ENCODE data around the gene POR.

DNA sequence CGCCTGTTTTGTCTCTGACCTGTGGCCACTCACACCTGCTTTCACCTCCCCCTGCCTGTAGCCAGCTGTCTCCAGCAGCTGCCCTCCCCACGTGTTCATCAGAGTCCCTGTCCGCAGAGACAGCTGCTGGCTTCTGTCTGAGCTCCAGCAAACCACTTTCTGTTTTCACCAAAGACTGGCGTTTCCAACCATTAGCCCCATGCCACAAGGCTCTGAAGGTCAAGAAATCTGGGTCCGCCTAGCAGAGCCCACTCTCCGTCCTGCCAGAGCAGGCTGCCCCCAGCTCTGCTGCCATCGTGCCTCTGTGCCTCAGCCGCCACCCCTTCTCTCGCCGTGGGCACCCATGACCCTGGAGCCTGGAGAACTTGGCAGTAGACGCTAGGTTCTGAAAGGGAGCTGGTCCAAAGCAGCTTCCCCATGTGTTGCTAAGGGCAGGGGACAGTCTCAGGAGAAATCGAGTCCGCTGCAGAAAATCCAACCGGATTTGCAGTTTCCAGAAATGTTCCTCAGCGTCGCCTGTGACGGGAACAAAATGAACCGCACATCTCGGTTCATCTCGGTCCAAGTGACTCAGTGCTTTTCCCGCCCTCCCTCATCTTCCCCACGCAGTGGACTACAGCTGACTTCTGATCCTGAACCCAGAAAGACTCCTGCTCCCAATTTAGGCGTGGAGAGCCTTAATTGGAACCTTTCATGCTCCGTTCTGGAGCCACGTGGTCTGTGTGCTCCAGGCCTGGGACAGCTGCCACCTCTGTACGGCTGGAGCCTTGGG, 51.4 kb downstream of the POR start:
- TF ChIP-seq CTCF (IDR thresholded peaks at IDR 0.05) (no peak), POLR2A (IDR thresholded peaks at IDR 0.05) (no peak)

All from heart left ventricle (tissue), 13 donors.